ENCODE results near the gene TRIB2. TPM values are rescaled to one million over a fixed set of nuclear protein-coding genes. Genes with fewer than 3 reads are reported as not detected.

TRIB2 gene
- total RNA-seq, 1 experiment from 2014 or later, result 132 TPM

- no peak for DNase-seq (ENCODE audit: low read depth)
Measured at GRCh38 chr2:12697617-12698016, 19.1 kb upstream of the TRIB2 start.

DNA sequence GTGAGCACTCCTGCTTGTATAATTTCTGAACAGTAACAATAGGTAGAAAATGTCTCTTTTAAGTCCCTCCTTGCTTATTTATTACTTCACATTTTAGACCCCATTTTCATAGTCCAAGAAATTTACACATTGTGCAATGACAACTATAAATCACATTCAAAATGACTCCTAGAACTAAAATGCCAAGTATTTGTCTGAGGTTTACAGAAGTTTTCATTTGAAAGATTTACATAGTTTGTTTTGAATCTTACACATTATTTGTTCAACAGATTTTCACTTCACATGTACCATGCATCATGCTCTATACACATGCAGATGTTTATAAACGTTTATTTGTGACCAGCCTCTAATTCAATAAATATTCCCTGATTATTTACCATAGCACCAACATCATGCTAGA, 15.7 kb upstream of the TRIB2 start:
- no peak for DNase-seq (ENCODE audit: low read depth)

DNA sequence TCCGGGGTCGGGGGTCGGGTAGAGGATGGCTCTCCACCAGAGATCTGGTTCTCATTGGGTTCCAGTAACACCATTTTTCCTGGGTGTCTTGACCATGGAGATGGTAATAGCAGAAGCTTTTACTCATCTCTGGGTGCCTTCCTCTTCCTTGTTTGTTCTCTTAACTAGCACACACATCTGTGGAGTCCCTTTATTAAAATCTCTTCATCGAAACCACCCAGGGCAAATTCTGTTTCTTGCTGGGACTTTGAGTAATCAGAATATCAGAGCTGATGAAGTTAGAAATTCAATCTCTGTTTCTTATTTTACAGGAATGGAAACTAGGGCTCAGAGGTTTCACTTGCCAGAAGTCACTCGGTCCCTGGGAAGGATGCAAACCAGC, 15.0 kb upstream of the TRIB2 start:
- no peak for DNase-seq (ENCODE audit: low read depth)

- DNase-seq (ENCODE audit: low read depth), result peak; percentile 91
Measured at GRCh38 chr2:12702168-12703121, 14.3 kb upstream of the TRIB2 start.

DNA sequence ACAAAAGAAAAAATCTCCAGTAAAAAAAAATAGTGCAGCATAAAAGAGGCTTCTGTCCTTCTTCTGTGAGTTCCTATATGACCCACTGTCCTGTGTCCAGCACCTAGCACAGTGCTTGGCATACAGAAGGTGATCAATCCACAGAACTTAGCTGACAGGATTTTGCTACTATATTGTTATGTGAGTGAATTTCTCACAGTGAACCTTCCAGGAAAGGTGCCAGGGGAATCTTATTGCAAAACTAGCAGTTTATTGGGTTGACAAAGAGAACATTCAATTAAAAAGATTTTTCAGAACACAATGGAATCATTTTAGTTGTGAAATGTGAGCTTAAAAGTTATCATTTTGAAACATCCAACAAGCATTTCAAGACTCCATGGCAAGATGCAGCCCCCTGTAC, 12.4 kb upstream of the TRIB2 start:
- no peak for DNase-seq (ENCODE audit: low read depth)

GRCh38 chr2:12705230-12705629, 11.5 kb upstream of the TRIB2 start:
- peak; percentile 62 for DNase-seq (ENCODE audit: low read depth)

- no peak for DNase-seq (ENCODE audit: low read depth)
Measured at GRCh38 chr2:12705742-12706141, 11.0 kb upstream of the TRIB2 start.

DNA sequence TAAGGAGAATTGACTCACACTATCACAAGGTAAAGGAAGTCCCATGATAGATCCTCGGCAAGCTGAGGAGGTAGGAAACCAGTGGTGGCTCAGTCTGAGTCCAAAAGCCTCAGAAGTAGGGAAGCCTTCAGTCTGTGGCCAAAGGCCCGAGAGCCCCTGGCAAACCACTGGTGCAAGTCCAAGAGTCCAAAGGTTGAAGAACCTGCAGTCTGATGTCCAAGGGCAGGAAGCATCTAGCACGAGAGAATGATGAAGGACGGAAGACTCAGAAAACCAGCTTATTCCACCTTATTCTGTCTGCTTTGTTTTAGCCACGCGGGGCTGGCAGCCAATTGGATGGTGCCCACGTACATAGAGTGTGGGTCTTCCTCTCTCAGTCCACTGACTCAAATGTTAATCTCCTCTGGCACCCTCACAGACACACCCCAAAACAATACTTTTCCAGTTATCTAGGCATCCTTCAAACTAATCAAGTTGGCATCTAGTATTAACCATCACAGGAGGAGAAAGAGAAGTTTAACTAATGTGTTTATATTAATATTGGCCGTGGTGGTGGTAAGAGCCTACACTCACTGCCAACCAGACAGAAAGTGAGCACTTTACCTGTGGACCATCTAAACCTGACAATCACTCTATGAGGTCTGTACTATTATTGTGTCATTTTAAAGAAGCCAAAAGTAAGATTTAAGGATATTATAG, 8.1 kb upstream of the TRIB2 start:
- no peak for DNase-seq (ENCODE audit: low read depth)

GRCh38 chr2:12709207-12709522, 7.6 kb upstream of the TRIB2 start:
- DNase-seq (ENCODE audit: low read depth), result no peak

- DNase-seq (ENCODE audit: low read depth), result no peak
Measured at GRCh38 chr2:12710301-12710700, 6.4 kb upstream of the TRIB2 start.

DNA sequence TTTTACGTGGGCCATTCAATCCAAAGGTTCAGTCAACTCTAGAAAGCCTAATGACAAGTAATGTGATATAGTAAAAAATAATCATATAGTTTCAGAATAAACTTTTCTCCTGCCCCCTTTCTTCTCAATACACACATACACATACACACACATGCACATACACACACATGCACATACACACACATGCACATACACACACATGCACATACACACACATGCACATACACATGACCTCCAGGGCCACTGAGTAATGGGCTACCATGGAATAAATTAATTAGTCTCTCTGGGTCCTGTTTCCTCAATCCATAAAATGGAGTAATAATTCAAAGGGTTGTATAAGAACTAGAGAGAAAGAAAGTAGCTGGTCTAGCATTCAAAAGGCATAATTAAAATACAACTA, 5.4 kb upstream of the TRIB2 start:
- no peak for DNase-seq (ENCODE audit: low read depth)

DNA sequence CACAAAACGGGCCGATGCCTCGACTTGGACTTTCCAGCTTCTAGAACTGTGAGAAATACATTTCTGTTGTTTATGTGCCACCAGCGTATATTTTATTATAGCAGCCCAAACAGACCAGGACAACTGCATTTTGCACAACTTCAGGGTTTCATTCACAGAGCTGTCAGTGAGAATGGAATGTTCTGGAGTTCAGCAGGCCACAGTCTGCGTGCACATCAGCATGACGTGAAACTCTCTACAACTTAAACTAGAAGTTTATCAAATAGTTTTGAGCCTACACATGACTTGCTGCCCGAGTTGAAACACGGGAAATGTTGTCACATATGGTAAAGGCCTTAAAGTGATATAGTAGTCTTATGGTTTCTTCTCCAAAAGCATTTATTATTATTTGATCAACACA, 3.9 kb upstream of the TRIB2 start:
- DNase-seq (ENCODE audit: low read depth), result no peak

- DNase-seq (ENCODE audit: low read depth), result peak; percentile 78
Measured at GRCh38 chr2:12714391-12715221, 2.1 kb upstream of the TRIB2 start.

DNA sequence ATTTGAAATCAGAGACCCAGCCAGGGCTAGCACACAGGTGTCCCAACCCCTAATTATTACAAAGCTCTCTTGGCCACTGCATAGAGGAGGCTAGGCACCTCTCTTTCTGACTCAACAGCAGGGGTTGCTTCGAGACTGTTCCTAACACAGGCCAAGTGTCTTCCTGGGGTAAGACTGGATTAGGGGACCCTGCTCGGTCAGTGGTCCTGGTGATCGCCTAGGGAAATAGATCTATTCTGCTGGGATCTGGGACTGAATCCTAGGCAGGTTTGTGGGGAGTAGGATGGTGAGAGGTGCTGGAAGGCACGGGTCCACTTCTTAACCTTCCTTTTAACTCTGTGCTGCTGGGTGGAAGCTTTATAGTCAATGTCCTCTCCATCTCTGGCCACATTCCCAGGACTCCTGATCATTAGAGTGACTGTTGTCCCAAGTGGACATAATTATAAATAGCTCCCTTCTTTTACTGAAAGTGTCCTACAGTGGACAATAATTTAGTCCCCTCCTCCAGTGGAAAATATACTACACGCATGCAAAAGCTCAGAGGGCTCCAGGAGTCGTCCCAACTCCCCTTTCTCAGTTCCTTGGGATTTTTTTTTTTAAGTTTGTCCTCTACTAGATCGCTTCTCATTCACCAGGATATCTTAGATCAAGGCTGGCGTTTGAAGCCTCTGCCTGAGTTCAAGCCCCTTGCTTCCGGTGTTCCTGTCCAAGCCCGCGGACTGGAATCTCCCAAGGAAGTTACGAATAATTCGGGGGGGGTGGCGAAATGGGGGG, 1.3 kb upstream of the TRIB2 start:
- DNase-seq (ENCODE audit: low read depth), result no peak

GRCh38 chr2:12716032-12716281, 779 bp upstream of the TRIB2 start:
- DNase-seq (ENCODE audit: low read depth), result peak; percentile 89

DNA sequence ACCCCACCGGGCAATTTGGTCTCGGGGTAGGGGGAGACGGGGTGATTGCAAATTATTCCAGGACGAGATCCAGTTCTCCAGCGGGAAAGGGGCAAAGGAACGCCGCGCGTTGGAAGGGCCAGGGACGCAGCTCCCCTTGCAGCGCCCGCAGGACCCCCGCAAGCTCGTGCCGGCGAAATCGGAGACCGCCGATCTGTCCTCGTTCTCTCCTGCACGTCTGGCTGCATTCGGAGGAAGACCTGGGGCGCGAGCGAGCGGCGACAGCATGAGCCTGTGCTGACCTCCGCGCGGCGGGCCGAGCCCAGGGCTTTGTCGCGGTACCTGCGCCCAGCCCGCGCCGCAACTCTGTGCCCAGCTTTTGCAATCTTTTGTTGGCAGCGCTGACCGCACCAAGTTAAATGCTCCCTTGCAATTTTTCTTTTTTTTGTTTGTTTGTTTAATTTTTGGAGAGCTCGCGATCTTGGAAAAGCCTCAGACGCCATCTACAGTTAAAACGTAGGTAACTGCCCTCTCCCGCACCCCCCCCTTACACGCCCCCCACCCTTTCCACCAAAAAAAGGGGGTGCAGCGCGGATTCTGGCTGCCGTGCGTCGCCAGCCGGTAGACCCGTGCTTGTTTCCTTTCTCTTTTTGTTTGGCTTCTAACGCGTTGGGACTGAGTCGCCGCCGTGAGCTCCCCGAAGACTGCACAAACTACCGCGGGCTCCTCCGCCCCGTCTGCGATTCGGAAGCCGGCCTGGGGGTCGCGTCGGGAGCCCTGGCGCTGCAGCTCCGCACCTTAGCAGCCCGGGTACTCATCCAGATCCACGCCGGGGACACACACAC, 667 bp downstream of the TRIB2 start:
- peak; percentile 74 for DNase-seq (ENCODE audit: low read depth)

GRCh38 chr2:12718015-12718671, 1.4 kb downstream of the TRIB2 start:
- no peak for DNase-seq (ENCODE audit: low read depth)

DNA sequence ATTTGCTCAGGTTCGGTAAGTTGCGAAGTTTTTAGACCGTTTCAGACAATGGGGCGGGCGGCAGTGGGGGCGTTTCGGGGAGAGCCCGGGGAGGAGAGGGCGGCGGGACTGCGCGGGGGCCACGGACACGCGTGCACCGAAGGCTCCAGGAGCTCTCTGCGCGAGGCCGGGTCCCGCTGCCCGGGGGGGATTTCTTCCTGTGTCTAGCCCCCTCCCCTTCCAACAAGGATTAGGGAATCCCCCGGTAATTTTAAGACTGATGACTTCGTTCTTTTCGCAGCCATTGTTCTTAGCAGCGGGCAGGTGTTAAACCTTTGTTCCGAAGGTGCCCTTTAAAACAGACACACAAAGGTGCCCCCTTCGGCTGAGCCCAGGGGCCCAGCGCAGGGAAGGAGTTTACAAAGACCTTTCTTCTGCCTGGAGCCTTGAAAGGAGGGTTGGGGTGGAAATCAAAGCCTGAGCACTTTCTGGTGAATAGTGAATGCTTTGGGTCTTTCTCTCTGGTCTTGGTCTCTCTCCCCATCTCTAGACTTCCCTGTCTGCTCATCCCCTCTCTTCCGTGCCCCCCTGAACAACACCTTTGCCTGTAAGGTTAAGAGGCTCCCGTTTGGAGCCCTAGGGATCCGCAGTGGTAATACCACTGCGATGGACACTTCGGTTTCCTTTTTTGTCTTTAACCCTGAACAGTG, 2.1 kb downstream of the TRIB2 start:
- DNase-seq (ENCODE audit: low read depth), result no peak

DNA sequence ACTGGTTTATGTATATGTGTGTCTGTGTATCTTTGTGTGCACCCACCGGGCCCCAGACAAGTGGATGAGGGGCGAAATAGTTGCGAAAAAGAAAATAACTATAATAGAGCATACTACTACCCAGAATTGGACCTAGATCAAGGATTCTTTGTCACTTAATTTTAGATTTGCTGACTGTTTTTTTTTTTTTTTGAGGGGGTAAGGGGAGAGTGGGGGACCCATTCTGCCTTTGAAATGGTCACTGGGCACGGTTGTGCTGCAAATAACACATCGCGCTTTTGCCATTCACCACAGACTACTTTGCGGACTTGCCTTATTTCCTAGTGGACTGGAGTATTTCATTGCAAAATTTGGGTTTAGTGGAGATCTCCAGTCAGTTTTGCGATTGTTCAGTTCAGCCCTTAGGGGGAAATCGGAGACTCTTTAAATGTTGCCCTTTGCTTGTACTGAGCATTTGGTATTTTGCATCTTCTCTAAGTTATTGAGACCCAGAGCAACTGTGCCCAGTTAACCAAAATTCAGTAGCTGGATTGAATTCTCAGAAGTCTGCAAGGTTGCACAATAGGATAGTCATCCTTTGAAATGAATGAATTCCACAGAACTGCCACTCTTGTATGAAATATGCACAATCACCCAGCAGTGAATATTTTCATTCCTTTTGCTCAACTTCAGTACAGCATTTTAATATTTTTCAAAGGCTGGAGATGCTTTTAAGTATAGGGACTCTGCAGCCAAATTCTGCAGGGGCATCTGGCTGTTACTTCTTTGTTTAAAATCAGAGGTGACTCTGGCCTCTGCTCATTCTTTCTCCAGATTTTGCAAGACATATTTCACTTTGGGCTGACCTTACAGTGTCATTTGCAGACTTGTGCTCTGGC, 2.9 kb downstream of the TRIB2 start:
- DNase-seq (ENCODE audit: low read depth), result peak; percentile 64

All from RPMI7951 (cell line).